A549 (cell line): ENCODE data around the gene PTPRN2.

ENCODE experiments used
- BHLHE40 ChIP-seq: IDR thresholded peaks from 2 replicates; pipeline ENCODE4 v1.6.1; 2012; ENCODE audit warnings: low read depth, low read length, inconsistent platforms
- CTCF ChIP-seq: fragments of >200 bp; sonication (Bioruptor Twin); formaldehyde crosslinking; IDR thresholded peaks from 3 replicates; pipeline ENCODE4 v1.5.1; 2016
- EHMT2 ChIP-seq: fragments of 200-600 bp; sonication (generic); IDR thresholded peaks from 2 replicates; pipeline ENCODE4 v1.6.1; 2016; ENCODE audit warnings: antibody characterized with exemption, low read depth, mild to moderate bottlenecking, moderate library complexity
- HOXA7 ChIP-seq: fragments of 250-450 bp; sonication (Bioruptor Pico); IDR thresholded peaks from 2 replicates; pipeline ENCODE4 v1.5.0; 2020; ENCODE audit warnings: mild to moderate bottlenecking, moderate library complexity
- JUN ChIP-seq, 2 experiments: fragments of >200 bp; sonication (Bioruptor Twin); formaldehyde crosslinking; IDR thresholded peaks; 2 replicates in 1 of 2; 3 replicates in 1 of 2; pipeline ENCODE4 v1.6.1; 2016 to 2017
- TF ChIP-seq, protein P1 (sequence below): IDR thresholded peaks from 2 replicates; pipeline ENCODE4 v1.6.1; 2012; ENCODE audit warnings: low read depth, borderline replicate concordance

- TF ChIP-seq CTCF (no peak), HOXA7 (CRISPR knock-in tag) (no peak), EHMT2 (no peak), BHLHE40 (no peak), JUN (IDR thresholded peaks at IDR 0.05) (no peak)
- TF ChIP-seq, protein P1, sequence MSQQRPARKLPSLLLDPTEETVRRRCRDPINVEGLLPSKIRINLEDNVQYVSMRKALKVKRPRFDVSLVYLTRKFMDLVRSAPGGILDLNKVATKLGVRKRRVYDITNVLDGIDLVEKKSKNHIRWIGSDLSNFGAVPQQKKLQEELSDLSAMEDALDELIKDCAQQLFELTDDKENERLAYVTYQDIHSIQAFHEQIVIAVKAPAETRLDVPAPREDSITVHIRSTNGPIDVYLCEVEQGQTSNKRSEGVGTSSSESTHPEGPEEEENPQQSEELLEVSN, result no peak
Measured at GRCh38 chr7:158576050-158576762, 11.4 kb downstream of the PTPRN2 start.
